ENCODE measurements around the gene GABRD.

- no peak for TF ChIP-seq NRF1 (conservative IDR thresholded peaks at IDR 0.05; ENCODE audit: low read depth, low read length)
- TF ChIP-seq, protein P1, sequence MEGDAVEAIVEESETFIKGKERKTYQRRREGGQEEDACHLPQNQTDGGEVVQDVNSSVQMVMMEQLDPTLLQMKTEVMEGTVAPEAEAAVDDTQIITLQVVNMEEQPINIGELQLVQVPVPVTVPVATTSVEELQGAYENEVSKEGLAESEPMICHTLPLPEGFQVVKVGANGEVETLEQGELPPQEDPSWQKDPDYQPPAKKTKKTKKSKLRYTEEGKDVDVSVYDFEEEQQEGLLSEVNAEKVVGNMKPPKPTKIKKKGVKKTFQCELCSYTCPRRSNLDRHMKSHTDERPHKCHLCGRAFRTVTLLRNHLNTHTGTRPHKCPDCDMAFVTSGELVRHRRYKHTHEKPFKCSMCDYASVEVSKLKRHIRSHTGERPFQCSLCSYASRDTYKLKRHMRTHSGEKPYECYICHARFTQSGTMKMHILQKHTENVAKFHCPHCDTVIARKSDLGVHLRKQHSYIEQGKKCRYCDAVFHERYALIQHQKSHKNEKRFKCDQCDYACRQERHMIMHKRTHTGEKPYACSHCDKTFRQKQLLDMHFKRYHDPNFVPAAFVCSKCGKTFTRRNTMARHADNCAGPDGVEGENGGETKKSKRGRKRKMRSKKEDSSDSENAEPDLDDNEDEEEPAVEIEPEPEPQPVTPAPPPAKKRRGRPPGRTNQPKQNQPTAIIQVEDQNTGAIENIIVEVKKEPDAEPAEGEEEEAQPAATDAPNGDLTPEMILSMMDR (IDR thresholded peaks at IDR 0.05 in 2 of 3, conservative IDR thresholded peaks at IDR 0.05 in 1 of 3; ENCODE audit: control insufficient read depth in 2 of 3, extremely low read depth in 1 of 3, insufficient read depth in 1 of 3, low read depth in 3 of 3, low read length in 3 of 3): no peak
- TF ChIP-seq NFYB (IDR thresholded peaks at IDR 0.05; ENCODE audit: insufficient read depth, low read depth, low read length): no peak
- no peak for TF ChIP-seq CHD1 (IDR thresholded peaks at IDR 0.05; ENCODE audit: low read depth, low read length)
- no peak for TF ChIP-seq ZNF24 (IDR thresholded peaks at IDR 0.05)
- no peak for TF ChIP-seq ZNF622 (IDR thresholded peaks at IDR 0.05)
These were observed 50.9 kb downstream of the GABRD start for GRCh38 chr1:2070016-2070415.

All from GM12878 (cell line).